Fibroblast of villous mesenchyme (primary cell): ENCODE measurements around the gene PATJ. TPM values are rescaled to one million over a fixed set of nuclear protein-coding genes. Genes with fewer than 3 reads are reported as not detected.

Experiments used
- DNase-seq: peaks from one replicate; pipeline ENCODE4 v3.0.0-alpha.2; 2010; ENCODE audit warnings: low read depth
- H3K4me3 ChIP-seq: 2 replicates; pipeline ENCODE4 v1.5.1; 2011; ENCODE audit warnings: low read depth, mild to moderate bottlenecking, low read length
- total RNA-seq: library from RNA; depleted of rRNA; stranded (reverse); fragments of >200 nt; gene quantifications from 2 replicates; pipeline ENCODE4 v1.2.3, GENCODE V29; 2012
- TF ChIP-seq, protein P1 (sequence below): IDR thresholded peaks from 2 replicates; pipeline ENCODE4 v1.5.1; 2012; ENCODE audit warnings: low read depth, mild to moderate bottlenecking, low read length; ENCODE audit not compliant: insufficient read depth

Gene PATJ
- total RNA-seq, 1 donor = 9.5 TPM

DNA sequence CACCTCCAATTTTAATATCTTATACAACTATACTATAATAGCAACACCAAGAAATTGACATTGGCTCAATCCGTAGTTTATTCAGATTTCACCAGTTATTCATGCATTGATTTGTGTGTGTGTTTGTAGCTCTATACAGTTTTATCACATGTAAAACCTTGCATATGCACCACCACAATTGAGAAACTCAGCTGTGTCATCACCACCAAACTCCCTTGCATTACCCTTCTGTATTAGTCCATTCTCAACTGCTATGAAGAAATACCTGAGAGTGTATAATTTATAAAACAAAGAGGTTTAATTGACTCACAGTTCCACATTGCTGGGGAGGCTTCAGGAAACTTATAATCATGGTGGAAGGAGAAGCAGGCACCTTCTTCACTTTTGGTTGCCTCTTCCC, 162.1 kb downstream of the PATJ start:
- H3K4me3 ChIP-seq = no peak overlapping the region
- TF ChIP-seq, protein P1, sequence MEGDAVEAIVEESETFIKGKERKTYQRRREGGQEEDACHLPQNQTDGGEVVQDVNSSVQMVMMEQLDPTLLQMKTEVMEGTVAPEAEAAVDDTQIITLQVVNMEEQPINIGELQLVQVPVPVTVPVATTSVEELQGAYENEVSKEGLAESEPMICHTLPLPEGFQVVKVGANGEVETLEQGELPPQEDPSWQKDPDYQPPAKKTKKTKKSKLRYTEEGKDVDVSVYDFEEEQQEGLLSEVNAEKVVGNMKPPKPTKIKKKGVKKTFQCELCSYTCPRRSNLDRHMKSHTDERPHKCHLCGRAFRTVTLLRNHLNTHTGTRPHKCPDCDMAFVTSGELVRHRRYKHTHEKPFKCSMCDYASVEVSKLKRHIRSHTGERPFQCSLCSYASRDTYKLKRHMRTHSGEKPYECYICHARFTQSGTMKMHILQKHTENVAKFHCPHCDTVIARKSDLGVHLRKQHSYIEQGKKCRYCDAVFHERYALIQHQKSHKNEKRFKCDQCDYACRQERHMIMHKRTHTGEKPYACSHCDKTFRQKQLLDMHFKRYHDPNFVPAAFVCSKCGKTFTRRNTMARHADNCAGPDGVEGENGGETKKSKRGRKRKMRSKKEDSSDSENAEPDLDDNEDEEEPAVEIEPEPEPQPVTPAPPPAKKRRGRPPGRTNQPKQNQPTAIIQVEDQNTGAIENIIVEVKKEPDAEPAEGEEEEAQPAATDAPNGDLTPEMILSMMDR = no peak
- no peak for DNase-seq

- no peak overlapping the region for H3K4me3 ChIP-seq
- TF ChIP-seq, protein P1 = no peak
- DNase-seq = no peak
Measured at GRCh38 chr1:61907102-61907501, 164.8 kb downstream of the PATJ start.

DNA sequence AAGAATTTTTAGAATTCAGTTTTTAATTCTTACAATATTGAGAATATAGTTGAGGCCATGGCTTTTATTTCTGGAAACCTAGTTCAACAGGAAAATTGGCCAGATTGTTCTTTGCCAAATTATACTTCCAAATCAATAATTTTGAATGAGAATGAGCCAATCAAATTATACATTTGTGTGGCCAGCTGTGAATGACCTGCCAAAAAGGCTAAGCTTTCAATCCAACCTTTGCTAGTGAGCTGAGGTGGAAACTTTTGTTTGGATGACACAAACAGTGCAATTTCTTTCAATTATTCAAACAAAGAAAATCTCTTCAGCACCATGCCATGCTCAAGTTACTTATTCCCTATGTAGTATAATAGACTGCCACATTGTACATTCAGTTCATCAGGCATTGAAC, 167.8 kb downstream of the PATJ start:
- TF ChIP-seq, protein P1 = no peak
- no peak for DNase-seq
- no peak overlapping the region for H3K4me3 ChIP-seq

DNA sequence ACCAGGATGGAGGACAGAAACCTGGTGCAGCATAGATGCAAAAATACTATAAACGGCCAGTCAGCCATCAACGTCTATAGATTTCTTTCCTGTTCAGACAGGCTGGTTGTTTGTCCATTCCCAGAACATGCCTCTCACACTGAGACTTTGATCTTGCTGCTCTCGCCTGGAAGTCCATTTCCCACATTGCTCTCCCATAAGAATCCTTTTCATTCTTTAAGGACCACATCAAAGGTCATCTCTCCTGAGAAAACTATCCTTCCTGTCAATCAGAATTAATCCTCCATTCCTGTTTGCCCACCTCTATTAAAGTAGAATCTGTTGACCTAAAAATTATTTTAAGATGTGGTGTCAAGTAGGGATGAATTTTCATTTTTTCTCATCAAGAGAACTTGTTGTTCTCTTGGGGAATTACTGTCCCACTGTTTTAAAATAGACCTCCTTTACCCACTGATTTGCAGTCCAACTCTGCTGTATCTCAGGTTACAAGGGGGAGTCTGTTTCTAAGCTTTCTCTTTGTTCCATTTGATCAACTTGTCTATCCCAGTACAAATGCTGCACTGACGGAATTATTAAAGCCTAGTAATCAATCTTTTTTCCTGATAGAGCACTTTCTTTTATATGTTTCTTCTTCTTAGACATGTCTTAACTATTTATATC, 172.7 kb downstream of the PATJ start:
- TF ChIP-seq, protein P1 = no peak
- H3K4me3 ChIP-seq = no peak overlapping the region
- DNase-seq = no peak

DNA sequence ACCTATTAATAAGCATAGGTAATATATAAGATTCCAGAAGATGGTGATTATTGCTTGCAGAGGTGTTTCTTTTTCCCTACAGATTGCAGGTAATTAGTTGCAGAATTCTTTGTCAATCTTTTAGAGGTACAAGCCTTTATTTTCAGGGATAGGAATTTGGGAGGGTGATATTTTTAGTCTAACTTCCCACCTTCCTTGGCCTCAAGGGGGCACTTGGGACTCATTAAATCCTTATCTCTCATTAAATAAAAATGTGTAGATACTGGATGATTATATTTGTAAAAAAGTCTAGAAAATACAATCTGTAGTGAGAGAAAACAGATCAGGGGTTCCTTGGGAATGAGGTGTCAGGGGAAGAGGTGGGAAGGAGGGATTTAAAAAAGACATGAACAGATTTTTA, 179.2 kb downstream of the PATJ start:
- TF ChIP-seq, protein P1 = peak; percentile 14
- no peak for DNase-seq
- H3K4me3 ChIP-seq = no peak overlapping the region

DNA sequence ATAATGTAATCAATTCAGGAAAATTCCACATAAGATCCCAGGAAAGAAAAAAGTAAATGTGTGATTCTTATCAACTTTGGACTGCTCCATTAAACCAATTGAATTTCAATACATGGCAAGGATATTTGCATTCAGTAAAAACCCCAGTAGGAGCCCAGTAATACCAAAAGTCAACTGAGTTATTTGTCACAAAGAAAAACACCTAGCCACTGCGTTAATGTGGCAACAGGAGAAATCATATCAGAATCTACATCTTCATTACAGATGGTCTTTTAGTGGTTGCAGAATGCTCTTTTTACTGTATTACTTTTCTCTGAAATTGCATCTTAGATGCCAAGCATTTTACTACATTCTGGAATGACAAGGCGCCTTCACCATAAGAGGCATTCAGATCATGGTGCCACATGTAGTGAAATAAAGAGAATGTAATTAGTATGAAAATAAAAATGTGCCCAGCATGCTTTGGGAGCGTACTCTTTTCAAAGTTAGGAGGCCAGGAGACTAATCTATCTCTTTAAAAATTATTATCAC, 180.7 kb downstream of the PATJ start:
- TF ChIP-seq, protein P1 = no peak
- no peak overlapping the region for H3K4me3 ChIP-seq
- no peak for DNase-seq
